Keratinocyte (primary cell): ENCODE data around the gene KCNMA1. TPM values are rescaled to one million over a fixed set of nuclear protein-coding genes. Genes with fewer than 3 reads are reported as not detected.

Experiments
- DNase-seq: peaks from one replicate; pipeline ENCODE4 v3.0.0-alpha.2; 2011; ENCODE audit warnings: low read depth, missing footprints, low spot score
- FAIRE-seq: peaks from 2 replicates; lab custom pipeline; 2011; peaks lifted over from hg19 to GRCh38; lab: Jason Lieb, UNC
- H2AFZ ChIP-seq: 2 replicates; pipeline ENCODE4 v1.6.0; 2012; ENCODE audit warnings: low read length, control low read depth, inconsistent platforms; ENCODE audit not compliant: control insufficient read depth
- H3K27ac ChIP-seq: 2 replicates; pipeline ENCODE4 v1.5.1; 2011; ENCODE audit warnings: low read length; ENCODE audit not compliant: control insufficient read depth, insufficient read depth
- H3K27me3 ChIP-seq: 3 replicates; pipeline ENCODE4 v1.6.0; 2011; ENCODE audit warnings: low read length; ENCODE audit not compliant: control insufficient read depth, insufficient read depth; ENCODE audit errors: extremely low read depth
- H3K36me3 ChIP-seq, 2 experiments: 2 replicates in 1 of 2; 3 replicates in 1 of 2; pipeline ENCODE4 v1.5.1; 2011; ENCODE audit warnings: low read length in 2 of 2, mild to moderate bottlenecking in 1 of 2; ENCODE audit not compliant: control insufficient read depth in 2 of 2, insufficient read depth in 2 of 2; ENCODE audit errors: extremely low read depth in 1 of 2
- H3K4me1 ChIP-seq: 3 replicates; pipeline ENCODE4 v1.5.1; 2011; ENCODE audit warnings: low read length; ENCODE audit not compliant: control insufficient read depth, insufficient read depth; ENCODE audit errors: extremely low read depth
- H3K4me2 ChIP-seq: 3 replicates; pipeline ENCODE4 v1.6.0; 2011; ENCODE audit warnings: low read depth, low read length; ENCODE audit not compliant: control insufficient read depth, insufficient read depth; ENCODE audit errors: extremely low read depth
- H3K4me3 ChIP-seq, 3 experiments: fragments of 200-600 bp in 1 of 3; sonication (generic) in 1 of 3; 2 replicates in 2 of 3; 3 replicates in 1 of 3; pipeline ENCODE4 v1.5.1; 2011 to 2016; ENCODE audit warnings: low read length in 3 of 3, mild to moderate bottlenecking in 3 of 3, control low read depth in 2 of 3, inconsistent platforms in 1 of 3, low read depth in 1 of 3, mixed read lengths in 1 of 3, mixed run types in 1 of 3, moderate library complexity in 1 of 3; ENCODE audit not compliant: control insufficient read depth in 2 of 3, insufficient read depth in 2 of 3; ENCODE audit errors: extremely low read depth in 1 of 3
- H3K79me2 ChIP-seq: 2 replicates; pipeline ENCODE4 v1.6.0; 2012; ENCODE audit warnings: low read length; ENCODE audit not compliant: control insufficient read depth, insufficient read depth
- H3K9ac ChIP-seq: 3 replicates; pipeline ENCODE4 v1.6.0; 2011; ENCODE audit warnings: low read length; ENCODE audit not compliant: control insufficient read depth, insufficient read depth; ENCODE audit errors: extremely low read depth
- H3K9me1 ChIP-seq: 3 replicates; pipeline ENCODE4 v1.6.0; 2011; ENCODE audit warnings: low read length; ENCODE audit not compliant: control insufficient read depth, insufficient read depth; ENCODE audit errors: extremely low read depth
- H3K9me3 ChIP-seq: 2 replicates; pipeline ENCODE4 v1.5.1; 2012; ENCODE audit warnings: low read depth, low read length; ENCODE audit not compliant: control insufficient read depth
- H4K20me1 ChIP-seq: 3 replicates; pipeline ENCODE4 v1.6.0; 2011; ENCODE audit warnings: low read length; ENCODE audit not compliant: control insufficient read depth, insufficient read depth; ENCODE audit errors: extremely low read depth
- EZH2 ChIP-seq: IDR thresholded peaks from one replicate; pipeline ENCODE4 v1.6.1; 2012; ENCODE audit warnings: inconsistent platforms, mild to moderate bottlenecking, low read length, moderate library complexity
- dilution Hi-C: fragments of 300-500 bp; cut with MboI; formaldehyde crosslinking; loops from one replicate; pipeline ENCODE4 v1.7.0; 2020; ENCODE audit warnings: low sequenced_read_pairs; ENCODE audit not compliant: extremely low pct_ligation_motif_present
- polyA plus RNA-seq, 5 experiments: library from polyadenylated mRNA; depleted of rRNA in 3 of 5; stranded (reverse) in 3 of 5; stranded (forward) in 1 of 5; unstranded in 1 of 5; fragments of >200 nt; gene quantifications; 1 replicate in 1 of 5; 2 replicates in 3 of 5; 3 replicates in 1 of 5; pipeline versions ENCODE4 v1.2.1 to v1.2.3, GENCODE V29; 2011 to 2012; ENCODE audit warnings: missing spikeins in 2 of 5, low read depth in 1 of 5, low replicate concordance in 1 of 5
- TF ChIP-seq, protein P1 (sequence below), 3 experiments: IDR thresholded peaks in 1 of 3; conservative IDR thresholded peaks in 1 of 3; optimal IDR thresholded peaks in 1 of 3; 2 replicates in 2 of 3; 3 replicates in 1 of 3; pipeline versions ENCODE3 to v1.5.1; 2011; ENCODE audit warnings: low read length in 3 of 3, mild to moderate bottlenecking in 3 of 3, moderate library complexity in 2 of 3, control low read depth in 1 of 3, inconsistent platforms in 1 of 3; ENCODE audit not compliant: insufficient read depth in 2 of 3; ENCODE audit errors: extremely low read depth in 1 of 3

The KCNMA1 gene
- polyA plus RNA-seq, 1 donor (not counting 4 experiments of a cell fraction or from before 2014, with no cell fraction given), result 6.3 TPM

DNA sequence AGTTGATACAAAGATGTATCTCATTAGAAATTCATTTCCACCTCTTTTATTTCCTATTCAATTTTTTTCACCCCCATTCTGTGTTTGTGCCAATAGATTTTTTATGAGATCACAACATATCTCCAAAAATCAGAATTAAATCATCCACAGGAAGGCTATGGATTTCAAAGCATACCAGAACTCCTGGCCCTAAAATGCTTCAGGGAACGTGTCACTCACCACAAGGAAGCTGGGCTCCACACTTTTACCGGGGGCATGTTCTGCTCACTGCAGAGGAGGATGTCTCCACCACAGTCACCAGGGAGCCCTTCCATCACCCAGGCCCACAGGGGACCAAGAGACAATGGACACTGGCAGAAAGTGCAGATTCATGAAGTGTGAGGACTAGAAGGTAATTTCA lies 456.8 kb downstream of the KCNMA1 start:
- Histone ChIP-seq H3K9me1 (no peaks in the 10 kb centered on the region), H2AFZ (no peak overlapping the region), H3K4me3 (no peak overlapping the region), H3K27me3 (no peaks in the 10 kb centered on the region), H3K27ac (no peak overlapping the region), H3K79me2 (no peaks in the 10 kb centered on the region), H3K9ac (no peak overlapping the region), H3K9me3 (no peaks in the 10 kb centered on the region), H4K20me1 (no peaks in the 10 kb centered on the region), H3K36me3 (no peaks in the 10 kb centered on the region), H3K4me1 (peaks cover 13% of the 10 kb centered on the region), H3K4me2 (no peak overlapping the region)
- DNase-seq (peak; percentile 32), FAIRE-seq (peak; percentile 17)
- TF ChIP-seq EZH2, result no peak
- TF ChIP-seq, protein P1, sequence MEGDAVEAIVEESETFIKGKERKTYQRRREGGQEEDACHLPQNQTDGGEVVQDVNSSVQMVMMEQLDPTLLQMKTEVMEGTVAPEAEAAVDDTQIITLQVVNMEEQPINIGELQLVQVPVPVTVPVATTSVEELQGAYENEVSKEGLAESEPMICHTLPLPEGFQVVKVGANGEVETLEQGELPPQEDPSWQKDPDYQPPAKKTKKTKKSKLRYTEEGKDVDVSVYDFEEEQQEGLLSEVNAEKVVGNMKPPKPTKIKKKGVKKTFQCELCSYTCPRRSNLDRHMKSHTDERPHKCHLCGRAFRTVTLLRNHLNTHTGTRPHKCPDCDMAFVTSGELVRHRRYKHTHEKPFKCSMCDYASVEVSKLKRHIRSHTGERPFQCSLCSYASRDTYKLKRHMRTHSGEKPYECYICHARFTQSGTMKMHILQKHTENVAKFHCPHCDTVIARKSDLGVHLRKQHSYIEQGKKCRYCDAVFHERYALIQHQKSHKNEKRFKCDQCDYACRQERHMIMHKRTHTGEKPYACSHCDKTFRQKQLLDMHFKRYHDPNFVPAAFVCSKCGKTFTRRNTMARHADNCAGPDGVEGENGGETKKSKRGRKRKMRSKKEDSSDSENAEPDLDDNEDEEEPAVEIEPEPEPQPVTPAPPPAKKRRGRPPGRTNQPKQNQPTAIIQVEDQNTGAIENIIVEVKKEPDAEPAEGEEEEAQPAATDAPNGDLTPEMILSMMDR (optimal IDR thresholded peaks at IDR 0.05 in 1 of 3, IDR thresholded peaks at IDR 0.05 in 1 of 3, conservative IDR thresholded peaks at IDR 0.05 in 1 of 3; ENCODE audit: extremely low read depth in 1 of 3, insufficient read depth in 2 of 3, low read length in 3 of 3), result no peak
- dilution Hi-C loops, result no loop called here

DNA sequence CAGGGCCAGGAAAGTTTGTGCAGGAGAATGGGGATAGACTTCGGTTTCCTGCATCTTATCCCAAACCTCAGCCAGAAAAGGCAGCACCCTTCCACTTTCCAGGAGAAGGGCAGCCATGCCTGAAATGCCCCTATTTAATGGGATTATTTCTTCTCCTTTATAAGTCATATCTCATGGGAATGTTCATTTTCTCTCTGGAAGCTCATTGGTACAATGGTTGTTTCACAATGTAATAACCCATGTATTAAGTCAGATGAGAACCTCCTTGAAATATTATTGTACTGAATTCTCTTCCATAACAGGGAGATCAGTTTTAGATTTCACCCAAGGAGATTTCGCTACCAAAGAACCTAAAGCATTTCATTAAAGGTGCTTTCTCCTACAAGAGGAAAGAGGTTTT lies 457.5 kb downstream of the KCNMA1 start:
- no peak for FAIRE-seq
- no peak overlapping the region for H3K4me2 ChIP-seq
- no peak for DNase-seq
- dilution Hi-C loops, result no loop called here
- H3K27ac ChIP-seq, result no peak overlapping the region
- no peak overlapping the region for H3K4me3 ChIP-seq
- no peaks in the 10 kb centered on the region for H3K36me3 ChIP-seq
- H3K9me1 ChIP-seq, result no peaks in the 10 kb centered on the region
- no peaks in the 10 kb centered on the region for H3K9me3 ChIP-seq
- peaks cover 13% of the 10 kb centered on the region for H3K4me1 ChIP-seq
- H2AFZ ChIP-seq, result no peak overlapping the region
- no peak overlapping the region for H3K9ac ChIP-seq
- no peak for TF ChIP-seq EZH2
- TF ChIP-seq, protein P1 (optimal IDR thresholded peaks at IDR 0.05 in 1 of 3, IDR thresholded peaks at IDR 0.05 in 1 of 3, conservative IDR thresholded peaks at IDR 0.05 in 1 of 3; ENCODE audit: extremely low read depth in 1 of 3, insufficient read depth in 2 of 3, low read length in 3 of 3), result no peak
- H4K20me1 ChIP-seq, result no peaks in the 10 kb centered on the region
- H3K79me2 ChIP-seq, result no peaks in the 10 kb centered on the region
- no peaks in the 10 kb centered on the region for H3K27me3 ChIP-seq
